CD1c-positive myeloid dendritic cell (primary cell): ENCODE results near the gene SLC16A12.
"Not testable (repeated sequence)": the region's sequence is repeated elsewhere in the genome, so short reads cannot be mapped to it uniquely, and the experiment has no call there.

Experiments
- DNase-seq: peaks from one replicate; pipeline ENCODE4 v3.0.0-alpha.2; 2016; ENCODE audit errors: extremely low spot score

Gene SLC16A12

DNA sequence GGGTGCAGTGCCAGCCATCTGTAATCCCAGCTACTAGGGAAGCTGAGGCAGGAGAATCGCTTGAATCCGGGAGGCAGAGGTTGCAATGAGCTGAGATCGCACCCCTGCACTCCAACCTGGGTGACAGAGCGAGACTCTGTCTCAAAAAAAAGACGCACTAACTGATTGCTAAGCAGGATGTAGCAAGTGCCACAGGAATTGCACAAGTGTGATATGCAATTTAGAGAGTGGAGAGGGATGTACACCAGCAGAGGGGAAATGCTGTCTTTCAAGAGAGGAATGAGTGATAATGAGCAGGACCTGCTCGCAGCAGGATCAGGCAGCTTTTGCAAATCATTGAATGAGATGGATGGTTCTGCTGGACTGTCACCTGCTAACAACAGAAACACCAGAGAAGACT, 13.3 kb upstream of the SLC16A12 start:
- no peak for DNase-seq

DNA sequence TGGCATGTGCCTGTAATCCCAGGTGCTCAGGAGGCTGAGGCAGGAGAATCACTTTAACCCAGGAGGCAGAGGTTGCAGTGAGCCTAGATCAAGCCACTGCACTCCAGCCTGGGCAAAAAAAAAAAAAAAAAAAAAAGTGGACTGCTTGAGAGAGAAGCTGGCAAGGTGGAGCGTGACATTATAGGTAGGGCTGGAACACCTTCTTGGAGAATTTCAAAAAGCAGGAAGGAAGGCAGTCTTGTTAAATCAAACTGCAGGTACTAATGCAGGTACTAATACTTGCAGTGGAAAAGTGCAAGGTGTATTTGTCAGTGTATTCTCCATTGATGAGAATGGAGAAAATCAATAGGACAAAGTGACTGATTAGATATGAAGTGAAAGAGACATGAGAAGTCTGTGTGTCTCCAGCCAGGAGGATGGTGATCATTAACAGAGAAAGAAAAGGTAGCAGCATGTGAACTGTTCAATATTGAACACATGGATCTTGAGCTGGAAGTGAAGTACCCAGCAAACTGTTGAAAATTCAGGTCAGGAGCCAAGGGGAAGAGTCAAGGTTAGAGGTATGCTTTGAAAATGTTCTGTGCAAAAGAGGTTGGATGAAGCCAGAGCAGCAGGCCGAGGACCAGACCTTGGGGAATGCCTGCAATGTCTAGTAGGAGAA, 12.6 kb upstream of the SLC16A12 start:
- no peak for DNase-seq

DNA sequence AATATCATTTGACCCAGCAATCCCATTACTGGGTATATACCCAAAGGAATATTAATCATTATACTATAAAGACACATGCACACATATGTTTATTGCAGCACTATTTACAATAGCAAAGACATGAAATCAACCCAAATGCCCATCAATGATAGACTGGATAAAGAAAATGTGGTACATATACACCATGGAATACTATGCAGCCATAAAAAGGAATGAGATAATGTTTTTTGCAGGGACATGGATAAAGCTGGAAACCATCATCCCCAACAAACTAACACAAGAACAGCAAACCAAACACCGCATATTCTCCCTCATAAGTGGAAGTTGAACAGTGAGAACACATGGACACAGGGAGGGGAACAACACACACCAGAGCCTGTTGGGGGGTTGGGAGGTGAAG, 11.3 kb upstream of the SLC16A12 start:
- DNase-seq = not testable (repeated sequence)

DNA sequence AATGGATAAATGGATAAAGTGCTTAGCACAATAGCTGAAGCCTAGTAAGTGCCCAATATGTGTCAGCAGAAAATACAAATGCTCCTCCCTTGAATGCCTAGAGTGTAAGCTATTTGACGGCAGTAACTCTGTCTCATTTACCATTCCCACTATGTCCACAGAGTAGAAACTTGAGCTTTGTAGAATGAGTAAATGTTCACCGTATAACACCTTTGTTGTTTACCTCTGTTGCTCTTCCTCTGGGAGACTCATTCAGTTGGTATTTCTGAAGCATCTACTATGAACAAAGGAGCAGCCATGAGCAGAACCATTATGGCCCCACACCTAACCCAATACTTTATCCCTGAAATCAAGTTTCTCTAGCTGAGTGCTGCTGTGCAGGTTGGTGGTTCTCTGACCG, 8.4 kb upstream of the SLC16A12 start:
- no peak for DNase-seq

DNA sequence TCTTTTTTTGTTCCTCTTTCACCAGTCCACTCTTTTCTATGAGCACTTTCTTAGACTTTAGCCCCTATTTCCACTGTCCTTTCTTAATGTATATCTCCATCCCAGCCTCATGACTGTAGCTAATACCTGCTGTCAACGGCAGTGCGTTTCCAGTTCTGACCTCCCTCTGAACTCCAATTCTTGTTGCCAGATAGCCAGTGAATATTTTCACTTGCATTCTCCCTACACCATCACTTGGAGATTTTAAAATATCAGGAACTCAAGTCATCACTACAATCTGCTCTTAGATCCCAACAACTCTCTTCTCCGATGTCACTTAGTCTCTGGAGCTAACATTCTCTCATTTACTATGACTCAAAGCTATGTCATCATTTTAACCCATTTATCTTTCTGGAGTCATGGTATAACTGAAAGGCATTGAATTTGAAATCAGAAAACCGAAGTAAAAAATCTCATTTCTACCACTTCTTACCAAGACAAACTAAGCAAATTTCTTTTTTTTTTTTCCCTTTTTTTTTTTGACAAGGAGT, 5.1 kb upstream of the SLC16A12 start:
- DNase-seq = no peak

DNA sequence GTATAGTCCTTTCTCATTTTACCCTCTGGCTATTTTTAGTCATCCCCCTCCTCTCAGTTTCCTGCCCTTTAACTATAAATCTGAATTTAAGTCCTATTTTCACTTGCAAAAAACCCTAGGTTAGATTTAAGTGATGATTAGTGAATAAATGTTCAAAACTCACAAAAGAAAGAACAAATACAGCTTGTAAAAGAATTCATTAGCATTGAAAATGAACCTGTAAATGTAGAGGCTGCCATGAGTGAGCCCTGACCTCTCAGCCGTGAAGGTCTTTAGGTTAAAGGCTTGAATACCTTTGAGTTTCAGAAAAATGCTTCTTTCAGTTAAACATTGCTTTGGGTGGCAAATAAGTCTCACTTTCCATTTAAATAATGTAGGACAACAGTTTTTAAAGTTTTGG, 2.0 kb upstream of the SLC16A12 start:
- no peak for DNase-seq

DNA sequence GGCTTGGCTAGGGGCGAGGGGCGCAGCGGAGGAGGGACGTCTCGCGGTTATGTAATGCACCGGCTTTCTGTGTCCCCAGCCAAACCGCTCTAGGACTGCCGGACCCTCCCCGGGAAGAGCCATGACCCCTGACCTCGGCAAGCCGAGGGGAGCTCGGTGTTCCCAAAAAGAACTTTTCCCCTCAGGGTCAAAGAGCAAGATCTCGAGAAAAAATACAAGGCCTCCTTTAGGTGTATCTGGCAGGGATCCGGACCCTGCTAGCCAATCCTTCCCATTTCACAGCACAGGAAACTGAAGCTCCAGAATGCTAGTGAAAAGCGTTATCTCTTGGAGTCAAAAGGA, 590 bp upstream of the SLC16A12 start:
- DNase-seq = no peak

DNA sequence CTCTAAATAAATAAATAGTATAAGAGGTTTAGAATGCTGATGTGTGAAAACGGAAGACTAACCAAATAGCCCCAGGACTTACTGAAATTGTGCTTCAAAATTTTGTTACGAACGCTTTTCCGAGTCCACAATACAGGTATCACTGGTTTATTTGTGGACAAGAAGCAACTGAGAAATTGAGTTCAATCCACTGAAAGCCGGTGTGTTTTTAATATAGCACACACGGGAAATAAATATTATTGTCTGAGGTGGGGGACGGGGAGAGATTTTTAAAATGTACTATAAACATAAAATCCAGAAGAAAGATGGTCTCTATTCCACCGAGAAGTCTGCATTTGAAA, 598 bp downstream of the SLC16A12 start:
- DNase-seq = no peak

DNA sequence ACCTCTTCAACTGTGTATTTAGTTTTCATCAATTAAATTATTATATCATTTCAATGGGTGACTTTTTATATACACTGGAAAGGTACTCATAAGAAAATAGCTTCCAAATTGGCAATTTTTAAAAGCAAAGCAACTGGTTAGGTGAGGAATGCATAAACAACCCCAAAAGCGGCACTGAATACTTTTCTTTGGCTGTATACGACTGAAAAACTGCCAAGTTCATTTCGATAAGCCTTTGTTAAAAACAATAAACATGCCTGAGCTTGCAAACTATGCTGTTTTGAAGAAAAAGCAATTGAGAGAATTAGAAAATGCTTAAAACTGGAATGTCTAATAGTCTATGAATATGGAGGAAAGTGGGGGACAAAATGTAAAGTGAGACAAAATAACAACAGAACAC, 2.9 kb downstream of the SLC16A12 start:
- DNase-seq = no peak

DNA sequence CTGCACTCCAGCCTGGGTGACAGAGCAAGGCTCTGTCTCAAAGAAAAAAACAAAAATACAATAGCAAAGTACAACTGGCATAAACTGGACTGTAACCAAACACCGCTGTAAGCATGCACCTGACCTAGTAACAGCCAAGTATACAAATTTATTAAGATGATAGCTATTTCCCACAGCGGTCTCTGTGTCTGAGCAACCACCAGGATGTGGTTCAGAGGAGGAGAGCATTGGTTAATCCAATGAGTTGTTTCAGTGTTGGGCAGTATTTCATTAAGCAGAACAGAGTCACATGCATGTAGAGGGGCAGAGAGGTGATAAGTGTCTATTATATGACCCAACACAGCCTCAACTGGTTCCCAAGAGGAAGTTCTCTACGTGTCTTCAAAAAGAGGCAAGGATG, 4.0 kb downstream of the SLC16A12 start:
- DNase-seq = no peak

DNA sequence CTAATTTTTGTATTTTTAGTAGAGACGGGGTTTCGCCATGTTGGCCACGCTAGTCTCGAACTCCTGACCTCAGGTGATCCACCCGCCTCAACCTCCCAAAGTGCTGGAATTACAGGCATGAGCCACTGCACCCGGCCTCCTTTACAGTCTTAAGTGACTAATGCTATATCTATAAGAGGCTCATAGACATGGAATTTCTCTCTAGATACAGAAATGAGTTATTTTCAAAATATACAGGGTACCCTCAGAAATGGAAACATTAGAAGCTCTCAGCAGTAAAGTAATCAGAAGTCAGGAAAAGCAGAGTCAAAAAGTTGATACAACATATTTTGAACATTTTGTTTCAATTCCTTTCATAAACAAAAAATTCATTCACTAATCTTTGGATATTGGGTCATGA, 5.7 kb downstream of the SLC16A12 start:
- DNase-seq = not testable (repeated sequence)

DNA sequence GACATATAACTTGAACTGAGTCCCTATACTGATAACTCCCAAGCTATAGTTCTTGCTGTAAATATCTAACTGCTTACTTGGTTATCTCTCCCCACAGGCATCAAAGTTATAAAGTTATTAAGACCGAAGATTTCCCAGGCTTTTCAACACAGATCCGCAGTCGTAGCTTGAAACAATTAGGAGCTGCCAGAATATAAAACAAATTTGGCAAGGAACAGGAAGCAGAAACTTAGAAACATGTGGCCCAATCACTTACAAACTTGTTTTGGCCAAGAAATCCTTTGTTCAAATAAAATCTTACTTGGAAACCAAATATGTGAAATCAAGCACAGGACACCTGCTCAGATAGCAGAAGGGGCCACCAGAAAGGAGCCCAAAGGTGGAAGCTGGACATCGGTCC, 9.0 kb downstream of the SLC16A12 start:
- no peak for DNase-seq

DNA sequence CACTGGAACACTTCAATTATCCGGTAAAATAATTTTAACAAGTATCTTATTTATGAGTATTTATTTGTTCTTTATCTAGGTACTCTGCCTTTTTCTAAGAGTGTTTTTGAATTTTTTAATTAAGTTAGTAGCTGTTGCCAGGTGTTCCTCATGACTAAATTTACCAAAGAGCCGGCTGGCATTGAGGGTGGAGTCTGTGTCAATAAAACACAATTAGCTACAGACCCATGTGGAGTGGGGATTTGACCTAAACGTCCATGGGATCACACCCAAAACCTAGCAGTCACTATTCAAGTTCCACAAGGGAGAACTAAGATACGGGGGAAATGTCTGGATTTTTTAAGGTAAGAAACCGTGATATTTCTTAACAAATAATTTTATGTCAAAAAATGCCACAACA, 9.8 kb downstream of the SLC16A12 start:
- no peak for DNase-seq

DNA sequence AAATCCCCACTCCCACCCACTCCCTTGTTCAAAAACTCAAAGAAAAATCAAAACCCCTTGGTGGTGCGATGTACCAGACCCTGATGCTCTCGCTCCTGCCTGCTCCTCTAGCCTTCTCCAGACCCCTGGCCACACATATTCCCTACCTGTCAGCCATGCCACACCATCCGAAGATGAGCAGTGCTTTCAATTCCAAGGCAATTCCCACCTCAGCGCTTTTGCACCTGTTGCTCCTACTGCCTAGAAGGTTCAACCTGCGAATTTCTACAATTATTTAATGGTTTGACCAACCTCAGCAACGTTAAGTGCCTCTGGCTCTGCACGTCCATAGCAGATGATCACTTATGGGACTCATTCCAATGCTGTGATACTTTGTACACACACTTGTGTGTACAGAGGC, 11.1 kb downstream of the SLC16A12 start:
- no peak for DNase-seq

DNA sequence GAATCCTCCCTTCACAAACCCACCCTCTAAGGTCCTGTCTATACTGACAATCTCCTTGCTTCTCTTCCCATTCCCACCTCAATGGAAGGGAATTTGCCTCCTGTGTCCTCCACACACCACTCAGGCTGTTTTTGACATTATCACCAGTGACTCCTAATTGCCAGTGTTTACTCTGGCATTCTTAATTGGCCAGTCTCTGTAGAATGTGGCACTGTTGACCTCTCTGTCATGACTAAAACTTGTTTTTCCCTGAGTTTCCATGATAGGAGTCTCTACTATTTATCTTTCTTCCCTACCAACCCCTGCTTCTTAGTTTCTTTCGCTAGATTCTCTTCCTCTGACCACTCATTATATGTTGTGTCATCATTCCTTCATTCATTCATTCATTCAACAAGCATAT, 12.1 kb downstream of the SLC16A12 start:
- no peak for DNase-seq

DNA sequence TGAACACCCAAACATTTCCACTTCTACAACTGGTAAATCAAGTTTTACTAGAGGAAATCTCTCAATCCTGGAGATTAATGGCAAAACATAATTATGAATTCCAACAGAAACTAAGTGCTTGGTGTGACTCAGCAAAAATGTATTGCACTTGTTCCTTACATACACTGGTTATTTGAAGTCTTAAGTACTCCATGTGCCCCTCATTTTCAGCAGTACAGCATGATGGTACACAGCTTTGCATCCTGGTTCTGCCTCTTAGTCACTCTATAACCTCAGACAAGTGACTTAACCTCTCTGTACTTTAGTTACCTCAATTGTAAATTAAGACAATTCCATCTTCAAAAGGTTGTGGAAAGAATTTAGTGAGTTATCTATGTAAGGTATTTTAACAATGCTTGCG, 12.9 kb downstream of the SLC16A12 start:
- DNase-seq = no peak

DNA sequence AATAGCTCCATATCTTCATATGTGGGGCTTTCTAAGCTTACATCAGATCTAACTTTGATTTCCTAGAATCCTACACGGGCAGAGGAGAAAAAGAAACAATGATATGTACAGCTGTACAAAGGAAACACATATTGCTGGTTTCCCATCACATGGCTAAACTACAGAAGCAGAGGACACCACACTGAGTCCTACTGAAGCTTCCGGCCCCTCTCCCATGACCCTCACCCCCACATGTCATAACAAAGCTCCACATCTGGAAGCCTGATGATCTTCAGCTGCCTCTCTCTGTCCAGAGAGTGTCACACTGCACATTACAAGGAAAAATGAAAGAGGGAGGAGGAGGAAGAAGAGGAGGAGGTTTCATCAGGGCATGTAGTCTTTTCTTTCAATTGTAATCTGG, 14.0 kb downstream of the SLC16A12 start:
- DNase-seq = no peak

DNA sequence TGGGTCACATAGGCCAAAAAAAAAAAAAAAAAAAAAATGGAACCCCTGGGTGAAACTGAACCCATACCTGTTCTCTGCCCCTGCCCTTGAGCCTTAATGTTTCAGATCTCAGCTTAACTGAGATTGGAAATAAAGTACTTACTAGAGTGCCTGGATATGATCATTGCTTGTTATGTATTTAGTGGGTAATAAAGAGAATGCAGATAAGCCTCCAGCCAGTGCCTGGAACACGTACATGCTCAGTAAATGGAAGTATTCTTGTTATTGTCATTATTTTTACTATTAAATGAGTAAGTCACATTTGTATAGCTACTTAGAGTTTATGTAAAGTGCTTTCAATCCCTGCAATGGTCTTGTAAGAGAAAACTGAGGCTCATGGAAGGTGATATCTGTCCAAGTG, 14.7 kb downstream of the SLC16A12 start:
- DNase-seq = no peak

DNA sequence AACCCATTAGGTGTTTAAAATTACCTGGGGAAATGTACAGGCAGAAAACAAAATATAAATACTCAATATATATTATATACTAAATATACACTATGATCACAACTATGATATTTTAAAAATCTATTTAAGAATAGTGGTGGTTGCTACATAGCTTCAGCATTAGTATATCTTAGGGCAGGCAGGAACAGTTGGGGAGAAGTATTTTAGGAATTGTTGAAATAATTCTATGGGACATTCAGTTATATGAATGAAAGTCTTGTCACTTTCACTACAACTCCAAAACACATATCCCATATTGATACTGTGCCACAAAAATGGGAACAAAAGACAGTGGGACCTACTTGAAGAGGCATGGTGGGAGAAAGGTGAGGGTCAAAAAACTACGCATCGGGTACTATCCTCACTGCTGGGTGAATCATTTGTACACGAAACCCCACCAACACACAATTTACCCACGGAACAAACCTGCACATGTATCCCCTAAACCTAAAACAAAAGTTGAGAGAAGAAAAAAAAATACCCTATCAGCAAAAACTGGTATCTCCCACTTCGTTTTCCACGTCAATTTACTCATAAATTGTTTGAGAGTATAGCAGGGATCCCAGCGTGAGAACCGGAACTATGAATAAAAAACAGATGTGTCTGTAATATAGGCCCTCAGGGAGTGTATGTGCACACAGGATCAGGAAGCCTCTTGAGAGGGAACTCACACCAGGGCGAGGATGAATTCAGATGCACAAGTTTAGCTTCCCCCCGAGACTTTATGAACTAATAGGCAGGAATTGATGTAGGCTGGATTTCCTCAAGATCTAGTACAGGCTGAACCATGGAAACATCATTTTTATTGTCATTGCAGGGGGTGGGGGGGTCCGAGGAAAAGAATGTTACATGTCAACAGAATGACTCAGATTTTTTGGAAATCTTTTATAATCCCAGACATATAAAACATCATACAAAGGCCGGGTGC, 16.2 kb downstream of the SLC16A12 start:
- no peak for DNase-seq

DNA sequence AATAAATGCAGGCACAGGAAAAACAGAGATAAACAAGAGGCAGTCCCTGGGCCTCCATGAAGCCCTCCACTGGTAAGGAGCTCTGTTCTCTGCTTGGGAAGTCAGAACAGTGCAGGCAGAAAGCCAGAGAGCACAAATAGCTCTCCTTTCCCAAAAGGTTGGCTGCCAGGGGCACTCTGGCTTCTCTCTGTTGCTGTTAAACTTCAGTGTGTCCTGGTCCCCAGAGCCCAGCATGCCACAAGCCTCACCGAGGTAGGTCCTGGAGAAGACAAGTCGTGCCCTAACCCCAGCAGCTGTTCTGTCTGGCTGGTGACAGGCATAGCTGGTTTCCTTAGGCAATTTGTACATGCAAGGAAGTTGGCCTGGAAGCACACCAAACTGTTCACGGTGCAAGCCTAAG, 17.3 kb downstream of the SLC16A12 start:
- DNase-seq = no peak

DNA sequence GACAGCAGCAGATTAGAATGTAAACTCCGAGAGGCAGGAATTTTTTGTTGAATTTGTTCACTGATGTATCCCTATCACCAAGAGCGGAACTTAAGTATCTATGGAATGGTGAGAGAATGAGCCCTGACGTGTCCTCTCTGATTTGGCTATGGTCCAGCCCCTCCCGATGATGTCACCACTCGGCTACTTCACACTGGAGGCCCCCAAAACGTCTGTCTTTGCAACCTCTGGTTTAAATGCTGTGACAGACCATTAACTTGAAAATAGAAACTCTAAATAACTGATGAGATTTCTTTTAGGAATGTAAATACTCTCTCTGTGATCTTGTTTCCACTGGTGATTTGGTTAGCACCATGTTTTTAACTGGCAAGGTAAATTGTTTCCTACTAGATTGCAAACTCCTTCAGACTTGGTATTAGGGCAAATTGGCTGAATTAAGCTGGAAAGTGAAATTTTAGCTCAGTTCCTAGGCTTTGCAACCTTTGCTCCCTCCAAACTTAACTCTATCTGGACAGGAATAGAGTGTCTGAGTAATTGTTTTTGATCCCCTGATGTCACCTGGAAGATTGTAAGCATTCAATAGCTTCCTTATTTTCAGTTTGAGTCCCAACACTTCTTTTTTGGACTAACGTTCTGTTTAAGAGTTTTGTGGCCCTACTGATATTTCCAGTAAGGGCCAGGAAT, 19.1 kb downstream of the SLC16A12 start:
- no peak for DNase-seq

DNA sequence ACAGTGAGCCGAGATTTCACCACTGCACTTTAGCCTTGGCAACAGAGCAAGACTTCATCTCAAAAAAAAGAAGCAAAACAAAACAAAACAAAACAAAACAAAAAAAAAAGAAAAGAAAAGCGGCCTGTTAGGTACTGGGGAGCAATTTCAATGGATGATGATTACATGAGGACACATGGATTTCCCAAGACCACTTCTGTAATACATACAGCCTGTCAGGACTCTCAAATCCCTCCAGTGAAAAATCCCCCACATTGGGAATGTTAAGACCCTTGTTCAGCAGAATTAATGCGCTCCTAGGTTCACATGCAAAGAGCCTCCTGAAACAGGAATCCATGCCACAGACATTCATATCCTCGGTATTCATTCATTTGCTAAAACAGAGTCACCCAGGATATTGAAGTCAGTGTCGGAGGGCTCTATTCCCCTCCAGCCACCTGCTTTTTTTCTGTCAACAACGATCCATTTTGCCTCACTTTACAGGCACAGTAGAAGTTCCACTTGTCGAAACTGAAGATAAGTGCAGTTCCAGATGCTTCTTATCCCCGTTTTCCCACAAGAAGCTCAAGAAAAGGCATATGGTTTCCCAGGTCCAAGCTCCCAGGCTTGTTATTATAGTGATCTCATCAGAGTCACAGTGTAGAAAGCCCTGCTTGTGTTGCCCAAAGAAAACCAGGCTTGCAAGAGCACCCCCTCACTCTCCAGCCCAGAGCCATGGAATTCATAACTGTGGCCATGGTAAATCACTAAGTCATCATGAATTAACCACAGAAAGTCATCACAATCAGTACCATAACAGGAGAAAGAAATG, 20.2 kb downstream of the SLC16A12 start:
- no peak for DNase-seq
